ENCODE measurements around the gene PCSK1. TPM values are rescaled to one million over a fixed set of nuclear protein-coding genes. Genes with fewer than 3 reads are reported as not detected.

Gene PCSK1
- polyA plus RNA-seq, 3 donors: not detected

DNA sequence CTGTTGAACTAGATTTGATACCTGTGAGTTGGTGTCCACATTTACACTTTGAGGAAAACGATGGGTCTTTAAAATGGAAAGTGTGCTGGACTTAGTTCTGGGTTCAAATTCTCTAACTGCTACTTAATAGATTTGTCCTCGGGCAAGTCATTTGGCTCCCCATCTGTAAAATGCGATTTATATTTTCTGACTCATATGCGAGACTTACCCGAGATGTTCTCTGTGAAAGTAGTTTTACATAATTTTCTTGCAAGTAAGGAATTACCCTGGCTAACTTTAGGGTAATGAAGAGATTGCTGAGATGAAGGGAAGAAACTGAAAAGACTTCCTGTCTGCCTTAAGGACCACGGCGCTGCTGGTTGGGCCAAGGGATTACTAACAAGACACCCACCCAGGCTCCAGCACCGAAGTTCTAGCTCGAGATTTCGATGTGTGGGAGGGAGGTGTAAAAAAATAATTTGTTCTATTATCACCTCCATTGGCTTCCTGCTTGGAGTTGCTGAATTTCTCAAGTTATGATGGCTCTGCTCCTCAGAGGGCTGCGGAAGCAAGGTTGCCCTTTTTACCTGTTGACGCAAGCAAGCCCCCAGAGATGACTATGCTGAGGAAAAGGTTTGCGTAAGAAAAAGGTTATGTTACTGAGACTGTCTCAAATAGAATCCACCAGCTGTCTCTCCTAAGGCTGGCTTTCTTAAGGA, 24.1 kb downstream of the PCSK1 start:
- no peaks in the 10 kb centered on the region for H3K9me3 Mint-ChIP-seq
- no peaks in the 10 kb centered on the region for H4K20me1 ChIP-seq (ENCODE audit: insufficient read depth, low read length)
- H3K27ac Mint-ChIP-seq: no peak overlapping the region
- TF ChIP-seq, protein P1, sequence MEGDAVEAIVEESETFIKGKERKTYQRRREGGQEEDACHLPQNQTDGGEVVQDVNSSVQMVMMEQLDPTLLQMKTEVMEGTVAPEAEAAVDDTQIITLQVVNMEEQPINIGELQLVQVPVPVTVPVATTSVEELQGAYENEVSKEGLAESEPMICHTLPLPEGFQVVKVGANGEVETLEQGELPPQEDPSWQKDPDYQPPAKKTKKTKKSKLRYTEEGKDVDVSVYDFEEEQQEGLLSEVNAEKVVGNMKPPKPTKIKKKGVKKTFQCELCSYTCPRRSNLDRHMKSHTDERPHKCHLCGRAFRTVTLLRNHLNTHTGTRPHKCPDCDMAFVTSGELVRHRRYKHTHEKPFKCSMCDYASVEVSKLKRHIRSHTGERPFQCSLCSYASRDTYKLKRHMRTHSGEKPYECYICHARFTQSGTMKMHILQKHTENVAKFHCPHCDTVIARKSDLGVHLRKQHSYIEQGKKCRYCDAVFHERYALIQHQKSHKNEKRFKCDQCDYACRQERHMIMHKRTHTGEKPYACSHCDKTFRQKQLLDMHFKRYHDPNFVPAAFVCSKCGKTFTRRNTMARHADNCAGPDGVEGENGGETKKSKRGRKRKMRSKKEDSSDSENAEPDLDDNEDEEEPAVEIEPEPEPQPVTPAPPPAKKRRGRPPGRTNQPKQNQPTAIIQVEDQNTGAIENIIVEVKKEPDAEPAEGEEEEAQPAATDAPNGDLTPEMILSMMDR (IDR thresholded peaks at IDR 0.05): no peak
- peaks cover 0 to 7% (median 4%) of the 10 kb centered on the region in 3 donors for H3K27me3 Mint-ChIP-seq (ENCODE audit: low read depth in 3 of 3)
- H3K4me1 Mint-ChIP-seq: no peaks in the 10 kb centered on the region
- H3K27me3 ChIP-seq (ENCODE audit: control insufficient read depth in 2 of 2, insufficient read depth in 2 of 2, low read length in 2 of 2): peaks cover 0 to 5% of the 10 kb centered on the region in 2 donors
- intact Hi-C loops (cut with micrococcal nuclease): no loop called here
- no peak overlapping the region for H3K4me2 ChIP-seq (replicated peaks; ENCODE audit: extremely low read depth, low read length, poor library complexity, severe bottlenecking)
- no peak overlapping the region for H2AFZ ChIP-seq (ENCODE audit: insufficient read depth, low read depth, low read length, poor library complexity, severe bottlenecking)
- H3K9ac ChIP-seq (ENCODE audit: insufficient read depth, low read length, poor library complexity, severe bottlenecking): no peak overlapping the region
- WGBS (ENCODE audit: insufficient coverage): 95% methylated on average over 3 of the region's 13 CpGs
- H3K27ac ChIP-seq (ENCODE audit: low read depth in 1 of 2, low read length in 2 of 2): no peak overlapping the region
- no peaks in the 10 kb centered on the region for H3K79me2 ChIP-seq (ENCODE audit: insufficient read depth, low read length)
- H3K36me3 ChIP-seq (replicated peaks in 1 of 2; ENCODE audit: control insufficient read depth in 1 of 2, insufficient read depth in 2 of 2, low read length in 2 of 2): no peaks in the 10 kb centered on the region
- no peak overlapping the region for H3K4me3 Mint-ChIP-seq
- H3K4me3 ChIP-seq (replicated peaks in 1 of 3; ENCODE audit: low read depth in 2 of 3, low read length in 3 of 3): no peak overlapping the region
- H3K9me3 ChIP-seq (replicated peaks in 1 of 2; ENCODE audit: control insufficient read depth in 1 of 2, insufficient read depth in 1 of 2, low read length in 2 of 2): no peaks in the 10 kb centered on the region
- no peaks in the 10 kb centered on the region for H3K36me3 Mint-ChIP-seq
- H3K4me1 ChIP-seq (ENCODE audit: control insufficient read depth in 1 of 2, insufficient read depth in 2 of 2, low read length in 2 of 2): no peaks in the 10 kb centered on the region
- DNase-seq: no peak

DNA sequence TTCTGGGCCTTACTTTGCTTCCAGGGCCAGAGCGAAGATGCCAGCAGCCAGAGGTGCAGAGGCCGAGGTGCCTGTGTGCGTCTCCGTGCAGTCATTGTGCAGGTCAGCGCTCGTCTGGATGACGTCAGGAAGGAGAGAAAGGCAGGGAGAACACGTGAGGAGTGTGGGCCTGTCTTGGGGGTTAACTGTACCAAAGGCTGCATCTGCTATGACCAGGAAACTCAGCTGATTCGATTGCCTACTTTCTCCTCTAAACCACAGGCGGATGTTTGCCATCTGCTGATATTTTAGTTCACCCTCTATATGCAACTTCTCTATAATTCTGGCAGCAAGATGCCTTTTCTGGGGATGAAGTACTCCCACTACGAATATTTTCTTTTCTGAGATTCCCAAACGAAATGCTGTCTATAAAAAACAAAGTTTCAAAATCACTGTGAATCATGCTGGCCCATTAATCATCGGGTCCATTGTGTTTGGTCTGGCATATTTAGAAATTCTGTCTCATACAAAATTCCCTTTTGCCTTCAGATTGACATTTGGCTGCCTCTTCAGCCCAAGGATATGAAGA, 24.8 kb downstream of the PCSK1 start:
- no peak overlapping the region for H2AFZ ChIP-seq (ENCODE audit: insufficient read depth, low read depth, low read length, poor library complexity, severe bottlenecking)
- H3K36me3 ChIP-seq (replicated peaks in 1 of 2; ENCODE audit: control insufficient read depth in 1 of 2, insufficient read depth in 2 of 2, low read length in 2 of 2): no peaks in the 10 kb centered on the region
- H3K4me1 ChIP-seq (ENCODE audit: control insufficient read depth in 1 of 2, insufficient read depth in 2 of 2, low read length in 2 of 2): no peaks in the 10 kb centered on the region
- no peak overlapping the region for H3K4me3 ChIP-seq (replicated peaks in 1 of 3; ENCODE audit: low read depth in 2 of 3, low read length in 3 of 3)
- TF ChIP-seq, protein P1 (IDR thresholded peaks at IDR 0.05): no peak
- no peaks in the 10 kb centered on the region for H3K36me3 Mint-ChIP-seq
- no peak overlapping the region for H3K4me2 ChIP-seq (replicated peaks; ENCODE audit: extremely low read depth, low read length, poor library complexity, severe bottlenecking)
- H3K27ac Mint-ChIP-seq: no peak overlapping the region
- intact Hi-C loops (cut with micrococcal nuclease): no loop called here
- H3K9me3 ChIP-seq (replicated peaks in 1 of 2; ENCODE audit: control insufficient read depth in 1 of 2, insufficient read depth in 1 of 2, low read length in 2 of 2): no peaks in the 10 kb centered on the region
- H3K4me3 Mint-ChIP-seq: no peak overlapping the region
- H4K20me1 ChIP-seq (ENCODE audit: insufficient read depth, low read length): no peaks in the 10 kb centered on the region
- no peak overlapping the region for H3K27ac ChIP-seq (ENCODE audit: low read depth in 1 of 2, low read length in 2 of 2)
- no peak overlapping the region for H3K9ac ChIP-seq (ENCODE audit: insufficient read depth, low read length, poor library complexity, severe bottlenecking)
- H3K27me3 ChIP-seq (ENCODE audit: control insufficient read depth in 2 of 2, insufficient read depth in 2 of 2, low read length in 2 of 2): peaks cover 0 to 6% of the 10 kb centered on the region in 2 donors
- no peaks in the 10 kb centered on the region for H3K9me3 Mint-ChIP-seq
- WGBS (ENCODE audit: insufficient coverage): 80% methylated on average over 10 of the region's 13 CpGs
- H3K27me3 Mint-ChIP-seq (ENCODE audit: low read depth in 3 of 3): peaks cover 0 to 5% (median 4%) of the 10 kb centered on the region in 3 donors
- DNase-seq: no peak
- no peaks in the 10 kb centered on the region for H3K4me1 Mint-ChIP-seq
- H3K79me2 ChIP-seq (ENCODE audit: insufficient read depth, low read length): no peaks in the 10 kb centered on the region

Data from CD14-positive monocyte (primary cell).